Motor neuron (in vitro differentiated cells): ENCODE measurements around the gene HTRA2. TPM values are rescaled to one million over a fixed set of nuclear protein-coding genes. Genes with fewer than 3 reads are reported as not detected.

ENCODE experiments used
- ATAC-seq, 8 experiments: fragments of 200-7000 bp; cut with Tn5 transposase; replicated peaks in 6 of 8; 2 replicates each; pipeline ENCODE4 v1.8.0; 2021; ENCODE audit warnings: mild to moderate bottlenecking in 8 of 8, moderate library complexity in 8 of 8
- H3K27ac ChIP-seq, 2 donors: fragments of 250-450 bp; sonication (Bioruptor Pico); 2 replicates each; pipeline ENCODE4 v1.9.0; 2021; ENCODE audit warnings: antibody characterized with exemption in 2 of 2, mild to moderate bottlenecking in 2 of 2, moderate library complexity in 1 of 2
- H3K4me1 ChIP-seq, 2 donors: fragments of 250-450 bp; sonication (Bioruptor Pico); replicated peaks in 1 of 2; 2 replicates each; pipeline ENCODE4 v1.6.1; 2021; ENCODE audit warnings: antibody characterized with exemption in 2 of 2, mild to moderate bottlenecking in 2 of 2, moderate library complexity in 1 of 2
- H3K4me3 ChIP-seq, 5 donors: fragments of 250-450 bp; sonication (Bioruptor Pico); 2 replicates each; pipeline ENCODE4 v1.9.0; 2021; ENCODE audit warnings: antibody characterized with exemption in 5 of 5, mild to moderate bottlenecking in 5 of 5, moderate library complexity in 4 of 5
- WGBS, 10 experiments: fragments of 450-650 bp; shearing (Covaris generic); methylation state at CpG; one replicate each; pipeline ENCODE4 v1.0.0; 2022; 5-methylcytosine and 5-hydroxymethylcytosine counted together
- in situ Hi-C, 9 experiments: fragments of 400-800 bp; cut with MboI; loops; one replicate each; pipeline ENCODE4 v1.15.0; 2021; ENCODE audit warnings: low sequenced_read_pairs in 9 of 9, low pct_unique_long_range_greater_than_20kb in 2 of 9; ENCODE audit not compliant: unreplicated experiment in 9 of 9
- total RNA-seq, 8 experiments: library from RNA; unstranded; fragments of 300-600 nt; gene quantifications; 2 replicates each; pipeline versions ENCODE4 v1.2.3 to v1.2.4, GENCODE V29; 2022

Gene HTRA2
- total RNA-seq, 8 experiments from 2014 or later = 30.9 to 49.4 (median 39.3) TPM

DNA sequence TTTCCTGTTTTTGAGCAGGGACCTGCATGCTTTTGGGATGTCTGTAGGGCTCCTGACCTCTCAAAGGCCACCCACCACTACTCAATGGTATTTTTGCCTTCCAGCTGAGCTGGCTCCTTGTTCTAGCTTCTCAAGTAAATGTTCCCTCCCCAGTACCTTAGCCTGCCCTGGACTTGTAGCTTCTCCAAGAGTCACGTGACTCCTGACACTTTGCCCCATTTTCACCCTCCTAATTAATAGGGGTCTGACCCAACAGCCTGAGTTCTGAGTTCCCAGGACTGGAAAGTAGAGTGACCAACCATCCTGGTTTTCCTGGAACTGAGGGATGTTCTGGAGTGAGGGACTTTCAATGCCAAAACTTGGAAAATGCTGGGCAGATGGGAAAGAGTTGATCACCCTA is 34.3 kb upstream of the HTRA2 start:
- 40 to 100% (median 76%) methylated on average over 1 of the region's 1 CpG; no CpG with 5 or more reads in 6 of the 10 experiments for WGBS, 10 experiments
- in situ Hi-C loops = loop anchor here in 3 of 9 experiments (25.0 kb wide), 1 partner anchor 92 kb away; no protein-coding TSS in a partner anchor

DNA sequence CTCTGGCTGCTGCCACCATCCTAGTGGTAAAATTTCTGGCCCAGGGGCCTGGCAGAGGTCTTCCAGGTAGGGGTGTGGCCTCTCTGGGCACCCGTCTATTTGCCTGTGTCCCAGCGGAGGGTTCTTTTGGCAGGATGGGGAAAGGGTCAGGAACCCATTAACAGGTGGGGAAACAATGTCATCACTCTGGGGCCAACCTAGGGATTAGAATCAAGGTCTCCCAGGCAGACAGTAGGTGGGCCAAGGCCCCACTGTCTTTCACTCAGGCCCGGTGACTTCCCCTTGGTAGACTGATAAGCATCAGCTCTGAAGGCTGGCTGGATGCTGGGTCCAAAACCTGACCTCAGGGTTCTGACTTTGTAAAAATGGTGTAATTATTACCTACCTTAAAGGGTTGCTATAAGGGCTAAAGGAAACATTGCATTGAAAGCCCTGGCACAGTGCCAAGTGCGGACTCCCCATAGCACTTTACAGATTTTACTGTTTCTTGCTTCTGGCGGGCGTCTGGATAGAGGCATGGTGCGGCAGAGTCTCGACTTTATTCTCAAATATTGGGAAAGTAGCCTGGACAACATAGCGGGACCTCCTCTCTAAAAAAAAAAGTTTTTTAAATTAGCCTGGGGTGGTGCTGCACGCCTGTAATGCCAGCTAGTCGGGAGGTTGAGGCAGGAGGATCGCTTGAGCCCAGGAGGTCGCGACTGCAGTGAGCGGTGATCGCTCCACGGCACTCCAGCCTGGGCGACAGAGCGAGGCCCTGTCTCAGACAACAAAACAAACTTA is 32.5 kb upstream of the HTRA2 start:
- H3K4me3 ChIP-seq = no peak overlapping the region
- no peak for ATAC-seq
- no peak overlapping the region for H3K27ac ChIP-seq
- WGBS, 10 experiments = 30 to 100% (median 46%) methylated on average over 1 to 16 of the region's 19 CpGs; no CpG with 5 or more reads in 1 of the 10 experiments
- H3K4me1 ChIP-seq = peaks cover 6 to 22% of the 10 kb centered on the region in 2 donors
- in situ Hi-C loops = loop anchor here in 3 of 9 experiments (25.0 kb wide), 1 partner anchor 90 kb away; no protein-coding TSS in a partner anchor

More for the DNA sequence above, 34.3 kb upstream of the HTRA2 start:
- ATAC-seq = no peak
- no peak overlapping the region for H3K4me3 ChIP-seq
- no peak overlapping the region for H3K27ac ChIP-seq
- H3K4me1 ChIP-seq = peaks cover 6 to 20% of the 10 kb centered on the region in 2 donors

DNA sequence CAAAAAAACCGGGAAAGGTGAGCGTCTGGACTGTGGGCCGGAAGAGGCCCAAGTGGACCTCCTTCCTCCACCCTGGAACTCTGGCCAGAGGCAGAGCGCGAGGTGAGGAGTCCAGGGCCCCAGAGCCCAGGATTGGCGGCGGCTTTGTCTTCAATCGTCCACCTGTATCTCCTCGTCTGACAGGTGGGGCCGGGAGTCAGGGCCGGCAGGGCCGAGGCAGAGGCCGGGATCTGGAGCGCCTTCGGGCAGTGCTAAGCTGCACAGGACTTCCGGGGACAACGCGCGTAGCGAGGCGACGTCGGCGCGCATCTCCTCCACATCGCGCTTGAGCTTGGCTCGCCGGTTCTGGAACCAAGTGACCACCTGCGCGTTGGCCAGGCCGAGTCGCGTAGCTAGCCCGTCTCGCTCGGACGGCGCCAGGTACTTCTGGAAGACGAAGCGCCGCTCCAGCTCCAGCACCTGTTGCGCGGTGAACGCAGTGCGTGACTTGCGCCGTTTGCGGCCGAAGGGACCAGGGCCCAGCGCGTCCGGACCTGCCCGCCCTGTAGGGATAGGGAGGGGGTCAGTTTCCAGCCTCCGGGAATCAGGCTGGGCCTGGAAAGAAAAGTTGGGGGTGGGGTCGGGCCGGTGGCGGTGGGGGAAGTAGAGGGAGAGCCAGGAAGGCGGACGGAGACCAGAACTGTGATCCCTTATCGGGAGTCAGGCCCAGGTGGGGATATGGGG is 31.8 kb upstream of the HTRA2 start:
- in situ Hi-C loops = loop anchor here in 3 of 9 experiments (25.0 kb wide), 1 partner anchor 89 kb away; no protein-coding TSS in a partner anchor
- Histone ChIP-seq H3K4me1 (peaks cover 6 to 27% of the 10 kb centered on the region in 2 donors), H3K4me3 (peak overlapping the region in 4 of 5 donors; percentile 4 to 24 (median 12)), H3K27ac (no peak overlapping the region)
- 0 to 7% (median 4%) methylated on average over 1 to 25 of the region's 61 CpGs; no CpG with 5 or more reads in 6 of the 10 experiments for WGBS, 10 experiments
- peak in 7 of 8 experiments; percentile 12 to 36 (median 18) for ATAC-seq

DNA sequence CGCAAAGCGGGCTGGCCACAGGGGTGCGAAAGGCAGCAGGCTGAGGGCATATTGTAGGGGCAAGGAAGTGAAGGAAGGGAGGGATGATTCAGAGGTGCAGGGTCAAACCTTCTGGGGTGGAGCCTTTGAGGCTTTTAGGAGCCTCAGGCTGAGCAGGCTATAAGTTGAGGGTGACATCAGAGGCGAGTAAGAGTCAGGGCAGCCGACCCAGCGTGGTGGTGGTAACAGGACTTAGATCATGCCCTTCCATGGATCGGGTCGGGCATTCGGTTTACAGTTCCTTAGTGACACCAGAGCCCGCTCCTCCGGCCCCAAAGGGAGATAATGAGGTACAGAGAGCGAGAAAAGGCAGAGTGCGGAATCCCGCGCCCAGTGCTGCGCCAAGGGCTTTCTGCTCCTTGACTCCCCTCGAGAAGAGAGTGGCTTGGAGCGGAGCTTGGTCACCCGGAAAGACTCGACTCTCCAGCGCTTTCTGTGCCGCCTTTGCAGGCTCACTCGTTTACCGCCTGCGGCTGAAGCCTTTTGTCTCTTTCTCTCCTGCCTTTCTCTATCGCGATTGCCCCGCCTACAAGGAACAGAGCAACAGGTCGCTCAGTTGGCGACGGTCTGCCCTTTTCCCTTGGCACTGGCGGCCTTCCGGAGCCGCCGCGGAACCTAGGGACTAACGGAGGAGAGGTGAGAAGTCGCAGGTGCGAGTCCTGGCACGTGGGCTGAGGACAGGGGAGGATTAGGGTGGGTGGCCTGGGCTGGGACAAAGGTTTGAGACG is 31.1 kb upstream of the HTRA2 start:
- peaks cover 9 to 32% of the 10 kb centered on the region in 2 donors for H3K4me1 ChIP-seq
- ATAC-seq = peak in 6 of 8 experiments; percentile 3 to 19 (median 8)
- H3K4me3 ChIP-seq = peak overlapping the region in 3 of 5 donors; percentile 6 to 24 (median 17)
- in situ Hi-C loops = loop anchor here in 3 of 9 experiments (25.0 kb wide), 1 partner anchor 89 kb away; no protein-coding TSS in a partner anchor
- WGBS, 10 experiments = 0 to 2% (median 0%) methylated on average over 1 to 8 of the region's 41 CpGs; no CpG with 5 or more reads in 5 of the 10 experiments
- H3K27ac ChIP-seq = no peak overlapping the region

DNA sequence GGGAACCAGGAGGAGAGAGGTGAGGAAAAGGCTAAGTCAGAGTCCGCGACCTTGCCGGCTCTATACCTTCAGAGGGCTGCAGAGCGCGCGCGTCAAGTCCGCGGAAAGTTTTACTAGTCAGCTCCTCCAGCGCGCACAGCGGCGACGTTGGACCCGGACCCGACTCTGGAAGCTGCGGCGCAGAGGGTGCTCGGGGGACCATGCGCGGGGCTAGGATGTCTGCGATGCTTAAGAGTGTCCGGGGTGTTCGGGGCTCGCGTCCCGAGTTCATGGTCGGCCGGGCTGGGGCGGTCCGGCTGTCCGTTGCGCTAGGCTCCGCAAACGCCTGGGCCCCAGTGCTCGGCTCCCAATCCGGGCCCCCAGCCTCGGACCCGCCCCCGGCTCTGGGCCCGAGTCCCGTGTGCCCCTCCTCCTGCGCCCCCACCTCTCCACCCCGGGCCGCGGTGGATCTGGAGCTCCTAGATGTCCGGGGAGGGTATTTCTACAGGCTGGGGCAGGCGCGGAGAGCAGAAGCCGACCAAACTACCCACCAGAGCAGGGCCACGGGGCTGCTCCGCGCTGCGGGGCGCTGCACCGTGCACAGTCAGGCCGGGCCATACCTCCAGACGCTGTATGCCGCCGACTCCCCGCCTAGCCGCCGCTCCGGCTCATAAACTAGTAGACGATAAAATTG is 30.3 kb upstream of the HTRA2 start, which contains the start of gene LBX2:
Gene LBX2 (minus strand): TSS at position 337 of the 673 bp plus-strand sequence. CDS start 66 bp downstream, at position 271.
- in situ Hi-C loops = loop anchor here in 3 of 9 experiments (25.0 kb wide), 1 partner anchor 88 kb away; no protein-coding TSS in a partner anchor
- H3K27ac ChIP-seq = no peak within 1 kb of the TSS
- H3K4me3 ChIP-seq = peak within 1 kb of the TSS in 3 of 5 donors; percentile 13 to 16 (median 14)
- 83% methylated on average over 2 of the region's 65 CpGs; no CpG with 5 or more reads in 9 of the 10 experiments for WGBS, 10 experiments
- peaks cover 9 to 32% of the 10 kb centered on the region in 2 donors for H3K4me1 ChIP-seq
- ATAC-seq = peak in 7 of 8 experiments; percentile 1 to 15 (median 10)

DNA sequence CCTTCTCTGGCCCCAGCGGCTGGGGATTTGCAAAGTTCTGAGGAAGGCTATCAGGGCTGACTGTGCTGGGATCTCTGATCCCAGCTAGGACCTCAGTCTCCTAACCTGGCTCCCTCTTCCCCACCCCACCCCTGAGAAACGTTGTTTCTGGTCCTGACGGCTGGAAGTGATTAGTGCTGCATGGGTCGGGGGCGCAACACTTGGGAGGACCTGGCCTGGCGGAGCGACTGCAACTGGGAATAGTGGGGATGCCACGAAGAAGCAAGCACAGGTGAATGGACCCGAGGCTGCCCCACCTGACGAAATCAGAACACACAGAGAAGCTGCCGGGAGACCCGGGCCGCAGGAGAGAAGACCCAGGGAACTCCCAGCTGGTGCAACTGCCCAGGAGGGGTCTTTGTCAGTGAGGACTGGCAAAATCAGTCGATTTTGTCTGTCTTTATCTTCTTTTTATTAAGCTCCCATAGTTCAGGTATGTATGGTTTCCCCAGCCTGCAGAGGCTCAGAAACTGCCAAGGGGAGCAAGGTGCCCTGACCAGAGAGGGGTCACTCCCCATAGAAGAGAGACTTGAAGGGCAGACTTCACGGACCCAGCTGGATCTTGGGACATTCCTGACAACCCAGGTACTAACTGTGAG is 29.7 kb upstream of the HTRA2 start:
- Histone ChIP-seq H3K27ac (no peak overlapping the region), H3K4me3 (no peak overlapping the region), H3K4me1 (peaks cover 9 to 32% of the 10 kb centered on the region in 2 donors)
- WGBS, 10 experiments = 0 to 65% (median 45%) methylated on average over 1 to 8 of the region's 15 CpGs; no CpG with 5 or more reads in 2 of the 10 experiments
- ATAC-seq = no peak
- in situ Hi-C loops = loop anchor here in 3 of 9 experiments (25.0 kb wide), 1 partner anchor 87 kb away; no protein-coding TSS in a partner anchor

DNA sequence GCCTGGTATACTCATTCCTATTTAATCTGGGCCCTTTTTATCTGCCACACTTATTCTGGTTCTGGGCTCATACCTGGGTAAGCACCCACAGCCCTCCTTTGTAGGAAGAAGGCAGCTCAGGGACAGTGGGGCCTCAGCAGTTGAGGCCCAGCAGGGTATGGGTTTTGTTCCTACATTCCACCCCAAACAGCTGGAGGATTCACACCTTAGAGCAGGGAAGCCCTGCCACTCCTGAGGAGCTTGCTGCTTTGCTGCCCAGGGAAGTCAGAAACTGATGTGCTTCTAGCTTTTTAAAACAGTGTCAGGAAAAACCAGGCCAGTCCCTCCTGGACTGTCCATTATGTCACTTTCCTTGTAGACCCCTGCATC is 29.2 kb upstream of the HTRA2 start:
- H3K4me1 ChIP-seq = peaks cover 9 to 32% of the 10 kb centered on the region in 2 donors
- no peak overlapping the region for H3K4me3 ChIP-seq
- no peak for ATAC-seq
- in situ Hi-C loops = no loop called here
- H3K27ac ChIP-seq = no peak overlapping the region

DNA sequence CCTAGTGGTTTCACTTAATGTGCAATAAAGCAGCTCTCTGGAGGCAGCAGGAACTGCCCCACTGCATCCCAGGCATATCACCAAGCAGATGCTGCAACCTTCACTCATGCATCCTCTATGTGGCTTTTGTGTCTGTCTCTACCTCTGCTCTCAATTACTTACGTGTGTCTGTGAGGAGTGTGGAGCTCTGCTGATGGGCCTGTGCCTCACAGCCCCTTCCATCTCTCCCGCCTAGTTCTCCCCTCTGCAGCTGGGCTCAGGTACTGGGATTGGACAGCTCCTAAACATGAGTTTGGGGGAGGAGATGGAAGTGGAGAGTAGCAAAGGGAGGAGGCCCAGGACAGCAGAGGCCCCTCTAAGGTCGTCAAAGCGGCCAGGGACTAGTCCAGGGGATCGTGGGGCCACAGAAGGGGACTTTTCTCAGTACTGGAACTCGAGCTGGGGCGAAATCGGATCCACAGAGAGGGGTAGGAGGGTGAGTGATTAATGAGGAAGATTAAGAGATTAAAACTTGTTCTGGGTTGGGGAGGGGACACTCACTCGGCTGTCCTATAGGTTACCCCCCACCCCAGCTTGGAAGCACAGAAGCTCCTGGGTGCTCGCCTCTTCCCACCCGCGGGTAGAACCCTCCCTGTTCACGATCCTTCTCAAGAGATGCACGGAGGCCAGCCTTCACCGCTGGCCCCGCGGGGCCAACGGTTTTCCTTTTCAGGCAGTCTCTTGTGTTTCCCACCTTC is 28.2 kb upstream of the HTRA2 start:
- no peak for ATAC-seq
- no peak overlapping the region for H3K27ac ChIP-seq
- peaks cover 15 to 38% of the 10 kb centered on the region in 2 donors for H3K4me1 ChIP-seq
- whole genome bisulfite sequencing, 10 experiments = 26 to 100% (median 45%) methylated on average over 2 to 10 of the region's 18 CpGs; no CpG with 5 or more reads in 3 of the 10 experiments
- H3K4me3 ChIP-seq = no peak overlapping the region
- in situ Hi-C loops = no loop called here

DNA sequence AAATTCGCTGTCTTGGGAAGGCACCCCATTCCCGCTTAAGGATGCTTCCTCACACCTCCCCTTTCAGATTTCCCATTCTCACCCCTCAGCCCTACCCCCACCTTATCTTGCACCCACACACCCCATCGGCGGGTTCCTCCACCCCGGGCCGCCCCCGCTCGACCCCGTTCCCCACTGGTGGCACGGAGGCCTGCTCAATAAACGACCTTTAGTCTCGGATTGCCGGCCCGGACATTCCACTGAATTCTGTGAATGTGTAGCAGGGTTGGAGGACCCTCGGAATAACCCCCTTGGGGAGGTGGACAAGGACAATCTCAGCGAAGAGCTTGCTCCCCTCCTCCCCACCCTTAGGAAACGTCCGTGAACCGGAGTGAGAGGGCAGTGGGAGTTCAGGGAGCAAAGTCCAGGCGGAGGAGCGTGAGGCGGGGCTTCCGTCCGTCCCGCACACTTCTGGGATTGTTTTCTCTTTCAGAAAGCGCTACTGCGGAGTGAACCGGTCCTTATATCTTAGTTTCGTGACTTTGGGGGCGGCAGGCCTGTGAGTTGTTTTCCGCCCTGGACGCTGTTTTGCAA is 27.5 kb upstream of the HTRA2 start:
- Histone ChIP-seq H3K4me3 (peak overlapping the region in 3 of 5 donors; percentile 33 to 41 (median 34)), H3K27ac (no peak overlapping the region), H3K4me1 (peaks cover 18 to 41% of the 10 kb centered on the region in 2 donors)
- no peak for ATAC-seq
- in situ Hi-C loops = no loop called here
- 4 to 100% methylated on average over 2 to 11 of the region's 32 CpGs; no CpG with 5 or more reads in 8 of the 10 experiments for WGBS, 10 experiments

DNA sequence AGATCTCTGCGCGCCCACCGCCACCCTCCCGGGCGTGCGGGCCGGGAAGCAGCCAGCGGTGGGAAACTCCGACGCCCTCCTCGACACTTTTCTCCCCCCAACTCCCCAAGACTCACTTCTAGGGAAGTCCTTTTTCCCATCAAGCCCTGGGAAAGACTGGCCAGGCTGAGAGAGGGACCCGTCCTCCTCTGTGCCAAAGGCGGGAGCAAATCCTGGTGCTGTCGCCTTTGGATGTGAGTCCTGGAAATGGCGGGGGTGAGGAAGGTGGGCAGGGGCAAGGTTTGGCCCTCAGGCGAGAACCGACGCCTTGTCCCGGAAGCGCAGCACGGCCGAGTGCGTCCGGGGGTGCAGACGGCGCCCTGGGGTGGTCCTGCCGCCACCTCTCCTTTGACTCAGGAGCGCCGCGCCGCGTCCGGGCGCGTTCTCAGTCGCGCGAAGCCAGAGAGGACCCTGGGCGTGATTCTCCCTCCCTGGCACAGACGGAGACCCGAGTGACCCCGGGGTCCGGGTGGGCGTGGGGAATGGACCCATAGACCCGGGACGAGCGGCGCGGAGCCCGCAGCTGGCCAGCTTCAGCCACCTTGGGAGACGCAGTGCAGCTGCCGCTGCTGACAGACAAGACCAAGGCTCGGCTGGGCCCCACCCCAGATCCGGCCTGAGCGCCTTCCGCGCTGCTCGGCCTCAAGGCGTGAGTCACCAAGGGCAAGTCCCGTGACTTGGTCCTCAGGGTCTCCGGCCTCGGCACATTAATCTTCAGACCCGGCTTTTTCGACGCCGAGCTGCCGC is 26.8 kb upstream of the HTRA2 start:
- in situ Hi-C loops = no loop called here
- peak overlapping the region in 4 of 5 donors; percentile 3 to 41 (median 34) for H3K4me3 ChIP-seq
- H3K27ac ChIP-seq = peak overlapping the region in 1 of 2 donors; percentile 46
- H3K4me1 ChIP-seq = peaks cover 15 to 38% of the 10 kb centered on the region in 2 donors
- peak; percentile 14 to 56 (median 46) for ATAC-seq
- WGBS, 10 experiments = 0 to 6% (median 3%) methylated on average over 4 to 14 of the region's 67 CpGs; no CpG with 5 or more reads in 5 of the 10 experiments
